HG03139 (cell line): ENCODE measurements around the gene RRAS.

ENCODE experiments used
- ATAC-seq: cut with Tn5 transposase; IDR thresholded peaks from one replicate; pipeline ENCODE4 v1.9.1; 2021; ENCODE audit not compliant: unreplicated experiment

Gene RRAS

GRCh38 chr19:49640113-49640898 is at the start of gene RRAS:
Gene RRAS, minus strand, starts transcription at chr19:49640143. Its CDS starts 45 bp downstream, at chr19:49640098.
- ATAC-seq = peak; percentile 53

- no peak for ATAC-seq
Observed at GRCh38 chr19:49689133-49690078, 49.5 kb upstream of the RRAS start, which contains the start of gene ADM5. Gene ADM5, plus strand, starts transcription at chr19:49689594. Its CDS starts 244 bp downstream, at chr19:49689838.

GRCh38 chr19:49688531-49689132 is 48.7 kb upstream of the RRAS start:
- ATAC-seq = no peak

- no peak for ATAC-seq
Observed at GRCh38 chr19:49687566-49688316, 47.8 kb upstream of the RRAS start.

- ATAC-seq = no peak
Observed at GRCh38 chr19:49687150-49687549, 47.2 kb upstream of the RRAS start.

- ATAC-seq = no peak
Observed at GRCh38 chr19:49686503-49687088, 46.7 kb upstream of the RRAS start.

GRCh38 chr19:49685845-49686332 is 45.9 kb upstream of the RRAS start:
- ATAC-seq = no peak

GRCh38 chr19:49684983-49685553 is 45.1 kb upstream of the RRAS start:
- ATAC-seq = no peak

GRCh38 chr19:49684251-49684982 is 44.5 kb upstream of the RRAS start:
- ATAC-seq = no peak

- no peak for ATAC-seq
Observed at GRCh38 chr19:49683814-49684250, 43.9 kb upstream of the RRAS start.

GRCh38 chr19:49682274-49682673 is 42.3 kb upstream of the RRAS start:
- no peak for ATAC-seq

GRCh38 chr19:49681830-49682229 is 41.9 kb upstream of the RRAS start:
- ATAC-seq = no peak

GRCh38 chr19:49680421-49681351 is 40.7 kb upstream of the RRAS start:
- no peak for ATAC-seq

- no peak for ATAC-seq
Observed at GRCh38 chr19:49679771-49680413, 39.9 kb upstream of the RRAS start.

GRCh38 chr19:49678985-49679770 is 39.2 kb upstream of the RRAS start:
- no peak for ATAC-seq

GRCh38 chr19:49677901-49678674 is 38.1 kb upstream of the RRAS start:
- no peak for ATAC-seq
